Activated CD4-positive, CD25-positive, alpha-beta regulatory T cell treated with anti-CD3 and anti-CD28 coated beads, Interleukin-2, amount 50 U/mL, for 16 hours (primary cell): ENCODE data around the gene CLCN2.

Source experiments
- DNase-seq: peaks from one replicate; pipeline ENCODE4 v3.0.0-alpha.2; 2020; ENCODE audit warnings: low read depth, low spot score

CLCN2 gene

GRCh38 chr3:184296616-184297015, 64.8 kb downstream of the CLCN2 start:
- DNase-seq, result no peak
